K562 (cell line): ENCODE measurements around the gene STK32C. TPM values are rescaled to one million over a fixed set of nuclear protein-coding genes. Genes with fewer than 3 reads are reported as not detected.

Experiments used
- ATAC-seq: fragments of 200-7000 bp; cut with Tn5 transposase; 3 replicates; pipeline ENCODE4 v1.9.1; 2020; ENCODE audit warnings: moderate library complexity
- BruUV-seq: library from RNA; stranded (reverse); fragments of 400-500 nt; replicated peaks from 2 replicates; lab custom pipeline; 2021; lab: Mats Ljungman, UMichigan
- CTCF ChIA-PET: fragments of 300-600 bp; formaldehyde crosslinking; extraction: SDS; loops from one replicate; lab custom pipeline; 2021; ENCODE audit warnings: low intra/inter-chr PET ratio; lab: Yijun Ruan, JAX
- POLR2A ChIA-PET: fragments of 300-600, 350-650 bp; sonication (Branson Sonifier 250); formaldehyde crosslinking; extraction: SDS; loops from one replicate; lab custom pipeline; 2021; ENCODE audit warnings: antibody characterized with exemption, inconsistent platforms; lab: Yijun Ruan, JAX
- DNase-seq, 4 experiments: peaks; one replicate each; pipeline versions ENCODE4 v3.0.0 to v3.0.0-alpha.2; 2011 to 2018; ENCODE audit warnings: low spot score in 3 of 4, mixed read lengths in 3 of 4; ENCODE audit errors: extremely low read depth in 1 of 4
- FAIRE-seq: peaks from 2 replicates; lab custom pipeline; 2011; peaks lifted over from hg19 to GRCh38; lab: Jason Lieb, UNC
- H2AFZ ChIP-seq: 2 replicates; pipeline ENCODE4 v1.6.0; 2011; ENCODE audit warnings: low read depth, low read length, control low read depth, inconsistent platforms
- H3K27ac ChIP-seq: fragments of 200-600 bp; 3 replicates; pipeline ENCODE4 v1.8.0; 2011; ENCODE audit warnings: low read depth, mild to moderate bottlenecking, control low read depth, inconsistent platforms, low read length, moderate library complexity, mixed read lengths; ENCODE audit errors: extremely low read depth
- H3K27me3 ChIP-seq, 2 experiments: fragments of 300-600 bp in 1 of 2; 2 replicates in 1 of 2; 3 replicates in 1 of 2; pipeline versions ENCODE4 v1.6.0 to v1.8.0; 2011; ENCODE audit warnings: inconsistent platforms in 2 of 2, low read length in 2 of 2, mild to moderate bottlenecking in 1 of 2, mixed read lengths in 1 of 2, moderate library complexity in 1 of 2; ENCODE audit not compliant: control insufficient read depth in 2 of 2, insufficient read depth in 2 of 2
- H3K36me3 ChIP-seq: fragments of 300-600 bp; 3 replicates; pipeline ENCODE4 v1.8.0; 2011; ENCODE audit warnings: mild to moderate bottlenecking, low read length, inconsistent platforms; ENCODE audit not compliant: control insufficient read depth, insufficient read depth
- H3K4me1 ChIP-seq, 2 experiments: fragments of 200-600 bp in 1 of 2; replicated peaks in 1 of 2; 2 replicates in 1 of 2; 3 replicates in 1 of 2; pipeline versions ENCODE4 v1.5.1 to v1.8.0; 2011; ENCODE audit warnings: inconsistent platforms in 2 of 2, low read length in 2 of 2, mild to moderate bottlenecking in 1 of 2, mixed read lengths in 1 of 2, moderate library complexity in 1 of 2; ENCODE audit not compliant: control insufficient read depth in 2 of 2, insufficient read depth in 2 of 2
- H3K4me2 ChIP-seq: 2 replicates; pipeline ENCODE4 v1.6.1; 2011; ENCODE audit warnings: low read length, control low read depth, inconsistent platforms, mixed read lengths; ENCODE audit not compliant: insufficient read depth
- H3K4me3 ChIP-seq: fragments of 200-600 bp; sonication (generic), shearing (Covaris generic); 2 replicates; pipeline ENCODE4 v1.5.1; 2016; ENCODE audit warnings: control low read depth, inconsistent platforms
- H3K79me2 ChIP-seq: fragments of 200-600 bp; 3 replicates; pipeline ENCODE4 v1.8.0; 2011; ENCODE audit warnings: low read length, inconsistent platforms; ENCODE audit not compliant: control insufficient read depth, insufficient read depth
- H3K9ac ChIP-seq, 2 experiments: 2 replicates each; pipeline versions ENCODE4 v1.6.0 to v1.6.1; 2011; ENCODE audit warnings: low read depth in 2 of 2, low read length in 2 of 2, control low read depth in 1 of 2, inconsistent platforms in 1 of 2, mild to moderate bottlenecking in 1 of 2, mixed read lengths in 1 of 2; ENCODE audit not compliant: insufficient read depth in 1 of 2
- H3K9me1 ChIP-seq: one replicate; pipeline ENCODE4 v1.6.0; 2011; ENCODE audit warnings: inconsistent platforms, mild to moderate bottlenecking, low read length, moderate library complexity; ENCODE audit not compliant: control insufficient read depth, insufficient read depth
- H3K9me3 ChIP-seq: replicated peaks from 2 replicates; pipeline ENCODE4 v1.5.1; 2011; ENCODE audit warnings: low read depth, low read length, inconsistent platforms; ENCODE audit not compliant: control insufficient read depth, insufficient read depth
- H4K20me1 ChIP-seq: replicated peaks from 2 replicates; pipeline ENCODE4 v1.6.1; 2011; ENCODE audit warnings: low read length, inconsistent platforms, mixed read lengths; ENCODE audit not compliant: control insufficient read depth, insufficient read depth
- CBFA2T2 ChIP-seq: fragments of 450-650 bp; conservative IDR thresholded peaks from 2 replicates; pipeline ENCODE4 v1.6.1; 2017; ENCODE audit warnings: mild to moderate bottlenecking
- MNT ChIP-seq, 2 experiments: fragments of 450-650 bp; conservative IDR thresholded peaks; 2 replicates each; pipeline ENCODE4 v1.6.1; 2017; ENCODE audit warnings: mild to moderate bottlenecking in 2 of 2, moderate library complexity in 2 of 2
- NCOR1 ChIP-seq: fragments of 450-650 bp; IDR thresholded peaks from 2 replicates; pipeline ENCODE4 v1.6.1; 2016; ENCODE audit warnings: mild to moderate bottlenecking, moderate library complexity
- SMARCA4 ChIP-seq: fragments of 450-650 bp; IDR thresholded peaks from 2 replicates; pipeline ENCODE4 v1.6.1; 2016
- TAL1 ChIP-seq: fragments of 450-650 bp; IDR thresholded peaks from 2 replicates; pipeline ENCODE4 v1.6.1; 2016; ENCODE audit warnings: mild to moderate bottlenecking
- ZNF592 ChIP-seq: fragments of 450-650 bp; IDR thresholded peaks from 2 replicates; pipeline ENCODE4 v1.6.1; 2017; ENCODE audit warnings: antibody characterized with exemption, mild to moderate bottlenecking
- WGBS: fragments of 100-300 bp; shearing (Covaris generic); methylation state at CpG from one replicate; pipeline ENCODE4 v1.1.6; 2016; ENCODE audit warnings: low coverage, mixed read lengths; ENCODE audit not compliant: insufficient coverage; ENCODE audit errors: missing lambda C conversion rate; 5-methylcytosine and 5-hydroxymethylcytosine counted together
- in situ Hi-C: fragments of 300-500 bp; cut with MboI; formaldehyde crosslinking; loops from 4 replicates; pipeline ENCODE4 v1.15.0; 2018; ENCODE audit warnings: inconsistent platforms, mixed read lengths
- intact Hi-C: fragments of 100-400 bp; cut with micrococcal nuclease; formaldehyde crosslinking; loops from 2 replicates; pipeline ENCODE4 v1.14.2; 2022
- polyA plus RNA-seq, 8 experiments: library from polyadenylated mRNA; depleted of rRNA in 4 of 8; stranded (reverse) in 5 of 8; unstranded in 3 of 8; fragments of >200 nt; fragmentation: Nextera tagmentation in 2 of 8; fragmentation: Illumina TruSeq in 1 of 8; extraction: Ambion mirVana in 2 of 8; extraction: Trizol in 1 of 8; gene quantifications; 2 replicates each; pipeline versions ENCODE4 v1.2.1 to v1.2.3, GENCODE V29; 2011 to 2014; ENCODE audit warnings: inconsistent platforms in 1 of 8, missing spikeins in 1 of 8
- total RNA-seq, 7 experiments: library from RNA; depleted of rRNA in 6 of 7; stranded (reverse); fragments of >200 nt in 6 of 7; fragmentation: Illumina TruSeq in 2 of 7; extraction: Trizol in 2 of 7; gene quantifications; 2 replicates each; pipeline versions ENCODE4 v1.2.1 to v1.2.3, GENCODE V29; 2011 to 2021; ENCODE audit warnings: low replicate concordance in 1 of 7

Gene STK32C
- total and polyA plus RNA-seq, 9 of the 15 experiments (the other 6 are each of a cell fraction or from before 2014, with no cell fraction given), result 1.5 to 20.9 (median 6.5) TPM

GRCh38 chr10:132328738-132329137 is 21.0 kb upstream of the STK32C start:
- FAIRE-seq (peak; percentile 44), DNase-seq (peak in 2 of 4 experiments; percentile 16 to 50), ATAC-seq (peak; percentile 6; the same call in 2 of the 3 replicates)
- ChIA-PET POLR2A (interaction anchor here (0.6 kb wide), 1 partner anchor 75 kb away, joined by 3 read pairs; no protein-coding TSS in a partner anchor), CTCF (no interaction called here)
- no peaks in the 10 kb centered on the region for H3K27me3 ChIP-seq
- H3K4me1 ChIP-seq, result peaks cover 25 to 29% of the 10 kb centered on the region in 2 experiments; a peak in 4 of 5 replicates
- H3K9me1 ChIP-seq, result peaks cover 5% of the 10 kb centered on the region
- H3K9me3 ChIP-seq, result no peaks in the 10 kb centered on the region
- H3K9ac ChIP-seq, result peak overlapping the region; percentile 86 to 95; a peak in 3 of 4 replicates
- peak overlapping the region; percentile 82 for H3K4me3 ChIP-seq
- in situ Hi-C loops (no loop called here), intact Hi-C loops (no loop called here)
- peaks cover 39% of the 10 kb centered on the region; the same call in 2 of the 3 replicates for H3K36me3 ChIP-seq
- H3K4me2 ChIP-seq, result peak overlapping the region; percentile 66
- peak overlapping the region; percentile 98; the same call in 2 of the 3 replicates for H3K27ac ChIP-seq
- H3K79me2 ChIP-seq, result peaks cover 61% of the 10 kb centered on the region
- peaks cover 13% of the 10 kb centered on the region for H4K20me1 ChIP-seq
- no TSS peak for BruUV-seq
- H2AFZ ChIP-seq, result no peak overlapping the region
- 10% methylated on average over 8 of the region's 8 CpGs for WGBS
- TF ChIP-seq ZNF592 (0 out of 2 replicates have a peak, but pooled peaks have one; percentile 39), SMARCA4 (no peak), MNT (conservative IDR thresholded peaks at IDR 0.05) (0 out of 4 replicates have a peak, but pooled peaks of 1 of the 2 experiments have one; percentile 15), NCOR1 (peak; percentile 24; the same call in 1 of the 2 replicates), TAL1 (peak; percentile 18; the same call in 1 of the 2 replicates), CBFA2T2 (peak; percentile 25; the same call in 1 of the 2 replicates)
